Measurements from ENCODE around the gene TSC22D4.
"Not testable (repeated sequence)": the region's sequence is repeated elsewhere in the genome, so short reads cannot be mapped to it uniquely, and the experiment has no call there.

TSC22D4 gene

DNA sequence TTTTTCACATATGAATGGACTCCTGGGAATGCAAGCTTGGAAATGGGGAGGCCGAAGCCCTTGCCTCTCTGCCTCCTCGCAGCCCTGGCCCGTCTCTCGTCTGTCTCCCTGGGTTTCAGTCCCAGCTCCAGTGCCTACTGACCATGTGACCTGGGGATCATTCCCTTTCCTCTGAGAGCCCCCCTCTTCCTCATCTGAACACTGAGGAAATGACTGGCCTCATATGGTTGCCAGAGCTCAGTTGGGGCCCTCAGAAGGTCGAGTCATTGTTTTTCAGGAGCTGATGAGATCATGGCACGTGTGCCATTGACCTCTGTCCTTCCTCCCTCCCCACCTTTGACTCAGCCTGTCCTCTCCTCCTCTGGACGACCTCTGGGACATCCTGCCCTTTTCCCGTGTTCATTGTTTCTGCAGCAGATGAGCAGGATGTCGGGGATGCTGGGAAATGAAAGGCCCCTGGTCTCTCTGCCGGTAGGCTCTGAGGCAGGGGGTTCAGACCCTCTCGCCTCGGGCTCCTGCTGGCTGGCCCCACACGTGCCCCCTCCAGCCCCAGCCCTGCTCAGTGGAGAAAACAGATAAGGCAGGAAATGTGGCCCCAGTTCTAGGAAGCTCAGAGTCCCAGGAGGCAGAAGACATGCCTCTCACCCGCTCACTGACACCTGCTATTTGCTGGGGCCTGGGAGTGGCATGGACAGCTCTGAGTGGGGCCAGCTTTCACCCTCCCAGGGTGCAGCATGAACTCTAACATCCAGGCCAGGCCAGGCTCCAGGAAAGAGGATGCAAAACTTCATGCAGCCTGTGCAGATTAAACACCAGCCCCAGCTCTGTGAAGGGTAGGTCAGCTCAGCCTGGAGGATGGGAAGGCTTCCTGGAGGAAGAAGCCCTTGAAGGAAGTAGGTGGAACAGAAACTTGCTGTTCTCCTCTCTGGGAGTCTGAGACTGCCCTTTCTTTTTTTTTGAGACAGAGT is 34.4 kb downstream of the TSC22D4 start:
- Mint-ChIP-seq H3K9me3 (no peaks in the 10 kb centered on the region), H3K4me3 (no peak overlapping the region), H3K27me3 (ENCODE audit: low read depth) (no peaks in the 10 kb centered on the region), H3K36me3 (ENCODE audit: low read depth) (no peaks in the 10 kb centered on the region), H3K4me1 (no peaks in the 10 kb centered on the region), H3K27ac (peak overlapping the region in 2 of 3 experiments; percentile 59 to 83)
- TF ChIP-seq, protein P1, sequence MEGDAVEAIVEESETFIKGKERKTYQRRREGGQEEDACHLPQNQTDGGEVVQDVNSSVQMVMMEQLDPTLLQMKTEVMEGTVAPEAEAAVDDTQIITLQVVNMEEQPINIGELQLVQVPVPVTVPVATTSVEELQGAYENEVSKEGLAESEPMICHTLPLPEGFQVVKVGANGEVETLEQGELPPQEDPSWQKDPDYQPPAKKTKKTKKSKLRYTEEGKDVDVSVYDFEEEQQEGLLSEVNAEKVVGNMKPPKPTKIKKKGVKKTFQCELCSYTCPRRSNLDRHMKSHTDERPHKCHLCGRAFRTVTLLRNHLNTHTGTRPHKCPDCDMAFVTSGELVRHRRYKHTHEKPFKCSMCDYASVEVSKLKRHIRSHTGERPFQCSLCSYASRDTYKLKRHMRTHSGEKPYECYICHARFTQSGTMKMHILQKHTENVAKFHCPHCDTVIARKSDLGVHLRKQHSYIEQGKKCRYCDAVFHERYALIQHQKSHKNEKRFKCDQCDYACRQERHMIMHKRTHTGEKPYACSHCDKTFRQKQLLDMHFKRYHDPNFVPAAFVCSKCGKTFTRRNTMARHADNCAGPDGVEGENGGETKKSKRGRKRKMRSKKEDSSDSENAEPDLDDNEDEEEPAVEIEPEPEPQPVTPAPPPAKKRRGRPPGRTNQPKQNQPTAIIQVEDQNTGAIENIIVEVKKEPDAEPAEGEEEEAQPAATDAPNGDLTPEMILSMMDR (IDR thresholded peaks at IDR 0.05; ENCODE audit: unreplicated experiment in 3 of 3): no peak

DNA sequence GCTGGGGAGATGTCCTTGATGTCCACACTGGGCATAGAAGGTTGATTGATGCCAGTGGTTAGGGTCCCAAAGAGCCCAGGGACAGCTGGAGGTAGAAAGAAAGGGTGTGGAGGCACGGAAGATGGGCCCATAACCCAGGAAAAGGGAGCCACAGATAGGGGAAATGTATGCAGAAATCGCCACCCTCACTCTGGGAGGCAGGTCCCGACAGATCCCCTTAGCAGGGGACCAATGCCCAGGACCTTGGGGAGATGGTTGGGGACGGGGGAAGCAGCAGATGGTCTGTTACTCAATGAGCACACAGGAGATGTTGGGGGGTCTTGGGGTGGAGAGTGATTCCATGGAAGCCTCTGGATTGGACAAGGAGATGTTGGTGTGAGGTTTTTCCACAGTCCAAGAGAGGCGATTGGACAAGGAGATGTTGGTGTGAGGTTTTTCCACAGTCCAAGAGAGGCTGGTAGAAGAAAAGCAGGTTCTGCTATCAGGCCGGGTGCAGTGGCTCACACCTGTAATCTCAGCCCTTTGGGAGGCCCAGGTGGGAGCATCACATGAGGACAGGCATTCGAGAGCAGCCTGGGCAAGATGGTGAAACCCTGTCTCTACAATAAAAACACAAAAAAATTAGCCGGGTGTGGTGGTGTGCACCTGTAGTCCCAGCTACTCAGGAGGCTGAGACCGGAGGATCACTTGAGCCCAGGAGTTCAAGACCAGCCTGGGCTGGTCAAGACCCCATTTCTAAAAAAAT is 35.7 kb downstream of the TSC22D4 start:
- no peak overlapping the region for H3K4me3 Mint-ChIP-seq
- H3K9me3 Mint-ChIP-seq: no peaks in the 10 kb centered on the region
- TF ChIP-seq, protein P1 (IDR thresholded peaks at IDR 0.05; ENCODE audit: unreplicated experiment in 3 of 3): no peak
- H3K27ac Mint-ChIP-seq: no peak overlapping the region
- H3K36me3 Mint-ChIP-seq (ENCODE audit: low read depth): no peaks in the 10 kb centered on the region
- H3K27me3 Mint-ChIP-seq (ENCODE audit: low read depth): no peaks in the 10 kb centered on the region
- no peaks in the 10 kb centered on the region for H3K4me1 Mint-ChIP-seq

DNA sequence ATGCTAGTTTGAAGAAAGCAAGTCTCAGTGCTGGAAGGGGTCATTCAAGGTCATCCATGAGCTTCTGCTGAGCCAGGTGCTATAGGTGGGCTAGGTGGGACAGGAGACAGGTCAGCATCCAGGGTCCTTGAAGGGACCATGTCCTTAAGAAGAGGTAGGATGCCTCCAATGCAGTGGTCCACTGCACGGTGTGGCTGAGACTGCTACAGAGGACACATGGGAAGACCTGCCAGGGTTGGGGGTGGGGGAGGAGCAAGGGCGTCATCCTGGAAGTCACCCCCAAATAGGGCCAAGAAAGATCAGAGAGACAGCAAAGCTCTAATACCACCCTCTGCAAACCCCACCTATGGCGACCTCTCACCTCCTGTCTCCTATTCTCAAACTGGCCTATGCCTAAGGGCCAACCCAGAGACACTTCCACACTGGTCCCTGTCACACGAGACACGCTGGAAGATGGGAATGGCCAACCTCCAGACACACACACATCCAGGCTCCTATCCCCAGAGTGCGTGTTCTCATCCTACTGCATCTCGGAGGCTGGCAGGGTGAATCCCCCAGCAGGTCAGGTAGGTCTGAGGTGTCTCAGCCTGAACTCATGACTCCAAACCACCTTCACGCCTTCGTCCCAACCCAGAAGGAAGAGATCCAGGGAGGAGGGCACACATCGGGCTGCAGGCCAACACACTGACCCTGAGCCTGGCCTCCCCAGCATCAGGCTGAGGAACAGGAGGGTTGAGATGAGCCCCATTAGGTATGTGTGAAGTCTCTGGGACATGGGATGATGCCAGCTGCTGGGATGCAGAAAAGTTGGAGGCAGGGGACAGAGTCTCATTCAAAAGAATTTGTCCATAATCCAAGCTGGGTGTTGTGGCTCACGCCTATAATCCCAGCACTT is 37.1 kb downstream of the TSC22D4 start:
- H3K36me3 Mint-ChIP-seq (ENCODE audit: low read depth): no peaks in the 10 kb centered on the region
- no peaks in the 10 kb centered on the region for H3K4me1 Mint-ChIP-seq
- no peaks in the 10 kb centered on the region for H3K9me3 Mint-ChIP-seq
- H3K4me3 Mint-ChIP-seq: no peak overlapping the region
- TF ChIP-seq, protein P1 (IDR thresholded peaks at IDR 0.05; ENCODE audit: unreplicated experiment in 3 of 3): no peak
- H3K27ac Mint-ChIP-seq: no peak overlapping the region
- H3K27me3 Mint-ChIP-seq (ENCODE audit: low read depth): no peaks in the 10 kb centered on the region

DNA sequence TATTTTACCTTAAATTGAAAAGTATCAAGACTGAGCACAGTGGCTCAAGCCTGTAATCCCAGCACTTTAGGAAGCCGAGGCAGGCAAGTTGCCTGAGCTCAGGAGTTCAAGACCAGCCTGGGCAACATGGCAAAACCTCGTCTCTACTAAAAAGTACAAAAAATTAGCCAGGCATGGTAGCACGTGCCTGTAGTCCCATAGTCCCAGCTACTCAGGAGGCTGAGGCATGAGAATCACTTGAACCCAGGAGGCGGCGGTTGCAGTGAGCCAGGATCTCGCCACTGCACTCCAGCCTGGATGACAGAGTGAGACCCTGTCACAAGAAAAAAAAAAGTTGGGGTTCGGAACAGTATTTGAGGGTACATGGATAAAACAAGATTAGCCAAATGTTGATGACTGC is 39.8 kb downstream of the TSC22D4 start:
- not testable (repeated sequence) for H3K9me3 Mint-ChIP-seq; H3K27me3 Mint-ChIP-seq (ENCODE audit: low read depth); H3K4me3 Mint-ChIP-seq; H3K27ac Mint-ChIP-seq
- Mint-ChIP-seq H3K36me3 (ENCODE audit: low read depth) (peaks cover 11% of the 10 kb centered on the region), H3K4me1 (peaks cover 16% of the 10 kb centered on the region)

DNA sequence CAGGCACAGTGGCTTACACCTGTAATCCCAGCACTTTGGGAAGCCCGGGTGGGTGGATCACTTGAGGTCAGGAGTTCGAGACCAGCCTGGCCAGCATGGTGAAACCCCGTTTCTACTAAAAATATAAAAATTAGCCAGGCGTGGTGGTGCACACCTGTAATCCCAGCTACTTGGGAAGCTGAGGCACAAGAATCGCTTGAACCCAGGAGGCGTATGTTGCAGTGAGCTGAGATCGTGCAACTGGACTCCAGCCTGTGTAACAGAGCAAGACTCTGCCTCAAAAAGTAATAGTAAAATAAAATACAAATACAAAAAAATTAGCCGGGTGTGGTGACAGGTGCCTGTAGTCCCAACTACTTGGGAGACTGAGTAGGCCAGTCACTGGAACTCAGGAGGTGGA is 40.3 kb downstream of the TSC22D4 start:
- H3K27me3 Mint-ChIP-seq (ENCODE audit: low read depth); H3K27ac Mint-ChIP-seq; H3K9me3 Mint-ChIP-seq; H3K4me3 Mint-ChIP-seq: not testable (repeated sequence)
- Mint-ChIP-seq H3K4me1 (peaks cover 19% of the 10 kb centered on the region), H3K36me3 (ENCODE audit: low read depth) (peaks cover 16% of the 10 kb centered on the region)

DNA sequence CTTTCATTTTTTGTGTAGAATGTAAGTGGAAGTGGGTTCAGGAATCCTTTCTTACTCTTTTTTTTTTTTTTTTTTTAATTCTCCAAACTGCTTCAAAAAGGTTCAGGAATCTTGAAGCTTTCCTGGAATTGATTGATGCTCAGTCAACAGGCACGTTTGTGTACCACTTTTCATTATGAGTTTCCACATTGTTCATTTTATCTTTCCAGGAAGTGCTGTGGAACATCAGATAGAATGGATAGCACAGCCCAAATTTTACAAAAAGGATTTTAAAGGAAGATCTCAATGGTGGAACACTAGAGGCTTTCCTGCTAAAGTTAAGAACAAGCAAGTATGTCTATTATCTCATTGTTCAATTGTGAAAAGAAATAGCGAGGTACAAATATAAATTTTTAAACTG is 40.8 kb downstream of the TSC22D4 start:
- Mint-ChIP-seq H3K36me3 (ENCODE audit: low read depth) (peaks cover 21% of the 10 kb centered on the region), H3K4me3 (peak overlapping the region; percentile 28 to 62 (median 28)), H3K27me3 (ENCODE audit: low read depth) (no peaks in the 10 kb centered on the region), H3K9me3 (no peaks in the 10 kb centered on the region), H3K4me1 (peaks cover 23% of the 10 kb centered on the region), H3K27ac (peak overlapping the region; percentile 40 to 70 (median 49))
- TF ChIP-seq, protein P1 (IDR thresholded peaks at IDR 0.05; ENCODE audit: unreplicated experiment in 3 of 3): no peak

All from nephron (organoid).